ENCODE measurements around the gene GPC6. TPM values are rescaled to one million over a fixed set of nuclear protein-coding genes. Genes with fewer than 3 reads are reported as not detected.

The GPC6 gene
- total and polyA plus RNA-seq, 2 donors (not counting 3 experiments of a cell fraction or from before 2014, with no cell fraction given), result 0.01 TPM; not detected in 1

GRCh38 chr13:93472814-93473296 is 246.2 kb downstream of the GPC6 start:
- no peak overlapping the region for H3K27ac ChIP-seq (ENCODE audit: insufficient read depth, low read depth, low read length)
- BruUV-seq (replicated peaks), result no TSS peak
- dilution Hi-C loops (cut with MboI; ENCODE audit: extremely low pct_ligation_motif_present, low sequenced_read_pairs) (no loop called here), intact Hi-C loops (cut with micrococcal nuclease) (no loop called here)
- H3K9me3 ChIP-seq (replicated peaks; ENCODE audit: control insufficient read depth, insufficient read depth, low read length), result peaks cover 15% of the 10 kb centered on the region
- no peaks in the 10 kb centered on the region for H3K4me1 ChIP-seq (ENCODE audit: control insufficient read depth, extremely low read depth, insufficient read depth, low read length)
- no peak overlapping the region for H2AFZ ChIP-seq (ENCODE audit: low read depth, low read length)
- H3K27me3 ChIP-seq (ENCODE audit: control insufficient read depth in 2 of 2, insufficient read depth in 2 of 2, low read length in 2 of 2), result no peaks in the 10 kb centered on the region
- no peak overlapping the region for H3K9ac ChIP-seq (replicated peaks; ENCODE audit: extremely low read depth, insufficient read depth, low read length)
- no peak overlapping the region for H3K4me2 ChIP-seq (ENCODE audit: insufficient read depth, low read length)
- H3K36me3 ChIP-seq (ENCODE audit: control insufficient read depth in 2 of 2, extremely low read depth in 1 of 2, insufficient read depth in 2 of 2, low read length in 2 of 2), result no peaks in the 10 kb centered on the region
- DNase-seq (ENCODE audit: low read depth, low spot score), result no peak
- no peak for FAIRE-seq
- POLR2A ChIA-PET, result no interaction called here
- no peak for TF ChIP-seq FOS (IDR thresholded peaks at IDR 0.05; ENCODE audit: borderline replicate concordance, insufficient read depth, low read length)
- TF ChIP-seq, protein P1, sequence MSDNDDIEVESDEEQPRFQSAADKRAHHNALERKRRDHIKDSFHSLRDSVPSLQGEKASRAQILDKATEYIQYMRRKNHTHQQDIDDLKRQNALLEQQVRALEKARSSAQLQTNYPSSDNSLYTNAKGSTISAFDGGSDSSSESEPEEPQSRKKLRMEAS (IDR thresholded peaks at IDR 0.05; ENCODE audit: insufficient read depth, insufficient read length), result no peak
- TF ChIP-seq POLR2AphosphoS5 (IDR thresholded peaks at IDR 0.05; ENCODE audit: insufficient read depth, low read depth, low read length), result no peak
- TF ChIP-seq GATA2 (IDR thresholded peaks at IDR 0.05; ENCODE audit: insufficient read depth, insufficient read length, low read depth, low read length), result no peak
- TF ChIP-seq POLR2A (IDR thresholded peaks at IDR 0.05; ENCODE audit: low read depth, low read length), result no peak
- no peak for TF ChIP-seq JUN (IDR thresholded peaks at IDR 0.05; ENCODE audit: borderline replicate concordance, insufficient read depth, insufficient read length, low read depth)
- no peak for TF ChIP-seq MYC (IDR thresholded peaks at IDR 0.05; ENCODE audit: low read depth, low read length)
- TF ChIP-seq, protein P2, sequence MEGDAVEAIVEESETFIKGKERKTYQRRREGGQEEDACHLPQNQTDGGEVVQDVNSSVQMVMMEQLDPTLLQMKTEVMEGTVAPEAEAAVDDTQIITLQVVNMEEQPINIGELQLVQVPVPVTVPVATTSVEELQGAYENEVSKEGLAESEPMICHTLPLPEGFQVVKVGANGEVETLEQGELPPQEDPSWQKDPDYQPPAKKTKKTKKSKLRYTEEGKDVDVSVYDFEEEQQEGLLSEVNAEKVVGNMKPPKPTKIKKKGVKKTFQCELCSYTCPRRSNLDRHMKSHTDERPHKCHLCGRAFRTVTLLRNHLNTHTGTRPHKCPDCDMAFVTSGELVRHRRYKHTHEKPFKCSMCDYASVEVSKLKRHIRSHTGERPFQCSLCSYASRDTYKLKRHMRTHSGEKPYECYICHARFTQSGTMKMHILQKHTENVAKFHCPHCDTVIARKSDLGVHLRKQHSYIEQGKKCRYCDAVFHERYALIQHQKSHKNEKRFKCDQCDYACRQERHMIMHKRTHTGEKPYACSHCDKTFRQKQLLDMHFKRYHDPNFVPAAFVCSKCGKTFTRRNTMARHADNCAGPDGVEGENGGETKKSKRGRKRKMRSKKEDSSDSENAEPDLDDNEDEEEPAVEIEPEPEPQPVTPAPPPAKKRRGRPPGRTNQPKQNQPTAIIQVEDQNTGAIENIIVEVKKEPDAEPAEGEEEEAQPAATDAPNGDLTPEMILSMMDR (IDR thresholded peaks at IDR 0.05; ENCODE audit: extremely low read depth in 1 of 2, insufficient read depth in 1 of 2, low read depth in 1 of 2, low read length in 2 of 2), result no peak
- no peak for TF ChIP-seq EZH2 (IDR thresholded peaks at IDR 0.05; ENCODE audit: borderline replicate concordance, low read depth, low read length, severe bottlenecking)
- no peaks in the 10 kb centered on the region for H3K9me1 ChIP-seq (replicated peaks; ENCODE audit: control insufficient read depth, extremely low read depth, insufficient read depth, low read length)
- no peaks in the 10 kb centered on the region for H3K79me2 ChIP-seq (ENCODE audit: control insufficient read depth, insufficient read depth, low read length)
- CTCF ChIA-PET, result no interaction called here
- no peaks in the 10 kb centered on the region for H4K20me1 ChIP-seq (replicated peaks; ENCODE audit: control insufficient read depth, extremely low read depth, insufficient read depth, low read length)
- H3K4me3 ChIP-seq (replicated peaks in 1 of 3; ENCODE audit: insufficient read depth in 1 of 3, low read depth in 1 of 3, low read length in 3 of 3), result no peak overlapping the region

Measured in endothelial cell of umbilical vein (primary cell).